WTC11 (cell line): Measurements from ENCODE around the gene ERMAP. TPM values are rescaled to one million over a fixed set of nuclear protein-coding genes. Genes with fewer than 3 reads are reported as not detected.

Experiments used
- ATAC-seq: fragments of 200-7000 bp; cut with Tn5 transposase; 2 replicates; pipeline ENCODE4 v1.10.0; 2021; ENCODE audit warnings: mild to moderate bottlenecking, moderate library complexity
- CTCF ChIA-PET: fragments of 300-600 bp; sonication (Branson Sonifier 250); formaldehyde crosslinking; loops from one replicate; lab custom pipeline; 2021; ENCODE audit warnings: antibody characterized with exemption; lab: Charles Lee
- POLR2A ChIA-PET: fragments of 350-600 bp; sonication (Branson Sonifier 250); formaldehyde crosslinking; loops from one replicate; lab custom pipeline; 2021; ENCODE audit warnings: antibody characterized with exemption; lab: Charles Lee
- DNase-seq: peaks from one replicate; pipeline ENCODE4 v3.0.0; 2021; ENCODE audit warnings: low spot score
- H3K27ac Mint-ChIP-seq: 2 replicates; pipeline ENCODE4 v1.8.0; 2021; ENCODE audit warnings: mixed read lengths
- H3K27me3 Mint-ChIP-seq: 2 replicates; pipeline ENCODE4 v1.8.0; 2021; ENCODE audit warnings: low read depth, mild to moderate bottlenecking, moderate library complexity, mixed read lengths
- H3K36me3 Mint-ChIP-seq: 2 replicates; pipeline ENCODE4 v1.8.0; 2021; ENCODE audit warnings: mixed read lengths
- H3K4me1 Mint-ChIP-seq: 2 replicates; pipeline ENCODE4 v1.8.0; 2022; ENCODE audit warnings: mixed read lengths
- H3K4me3 Mint-ChIP-seq: 2 replicates; pipeline ENCODE4 v1.8.0; 2021; ENCODE audit warnings: mild to moderate bottlenecking, moderate library complexity, mixed read lengths
- H3K9me3 Mint-ChIP-seq: 2 replicates; pipeline ENCODE4 v1.8.0; 2021; ENCODE audit warnings: mixed read lengths
- AFF4 ChIP-seq: sonication (generic); formaldehyde crosslinking; IDR thresholded peaks from 2 replicates; pipeline ENCODE4 v1.8.1; 2023; ENCODE audit warnings: mild to moderate bottlenecking, missing genetic modification reagents, borderline replicate concordance
- ATF6 ChIP-seq: sonication (generic); formaldehyde crosslinking; IDR thresholded peaks from 2 replicates; pipeline ENCODE4 v1.8.1; 2023; ENCODE audit warnings: mild to moderate bottlenecking, missing genetic modification reagents
- E2F5 ChIP-seq: sonication (generic); formaldehyde crosslinking; IDR thresholded peaks from 2 replicates; pipeline ENCODE4 v1.8.1; 2022; ENCODE audit warnings: mild to moderate bottlenecking, moderate library complexity, missing genetic modification reagents
- FOXP1 ChIP-seq: sonication (generic); formaldehyde crosslinking; IDR thresholded peaks from 2 replicates; pipeline ENCODE4 v1.8.0; 2022; ENCODE audit warnings: missing genetic modification reagents, mild to moderate bottlenecking, moderate library complexity, borderline replicate concordance
- KAT7 ChIP-seq: sonication (generic); formaldehyde crosslinking; IDR thresholded peaks from 2 replicates; pipeline ENCODE4 v1.8.1; 2023; ENCODE audit warnings: missing genetic modification reagents, mild to moderate bottlenecking, borderline replicate concordance
- ZNF138 ChIP-seq: sonication (generic); formaldehyde crosslinking; conservative IDR thresholded peaks from 2 replicates; pipeline ENCODE4 v1.8.1; 2022; ENCODE audit warnings: mild to moderate bottlenecking, moderate library complexity, missing genetic modification reagents
- ZNF232 ChIP-seq: sonication (generic); formaldehyde crosslinking; IDR thresholded peaks from 2 replicates; pipeline ENCODE4 v1.8.0; 2022; ENCODE audit warnings: mild to moderate bottlenecking, missing genetic modification reagents
- ZNF281 ChIP-seq: sonication (generic); formaldehyde crosslinking; IDR thresholded peaks from 2 replicates; pipeline ENCODE4 v1.8.0; 2023; ENCODE audit warnings: mild to moderate bottlenecking, missing genetic modification reagents
- total RNA-seq: library from RNA; stranded (reverse); gene quantifications from 3 replicates; pipeline ENCODE4 v1.2.3, GENCODE V29; 2021
- TF ChIP-seq, protein P1 (sequence below): sonication (generic); formaldehyde crosslinking; IDR thresholded peaks from 2 replicates; pipeline ENCODE4 v1.8.0; 2023; ENCODE audit warnings: missing genetic modification reagents

Gene ERMAP
- total RNA-seq, 1 experiment from 2014 or later, result 2.6 TPM

DNA sequence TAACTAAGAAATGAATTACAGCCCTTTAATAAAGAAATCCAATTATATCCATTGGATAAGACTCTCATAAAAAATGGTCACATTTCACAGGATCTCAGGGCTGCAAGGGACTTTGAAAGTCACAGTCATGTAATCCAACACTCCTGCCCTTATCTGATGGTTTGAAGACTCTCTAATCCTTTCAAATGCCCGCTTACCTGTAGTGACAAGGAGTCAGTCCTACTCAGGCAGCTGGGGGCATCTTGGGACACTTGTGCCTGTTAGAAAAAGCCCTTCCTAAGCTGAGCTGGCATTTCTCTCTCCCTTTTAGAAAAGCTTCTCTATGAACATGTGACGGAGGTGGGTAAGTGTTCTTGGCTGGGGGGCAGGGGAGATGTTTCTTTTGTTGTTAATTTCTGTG is 18.5 kb downstream of the ERMAP start:
- Mint-ChIP-seq H3K27me3 (no peaks in the 10 kb centered on the region), H3K36me3 (no peaks in the 10 kb centered on the region), H3K4me3 (no peak overlapping the region), H3K27ac (no peak overlapping the region), H3K4me1 (peaks cover 3% of the 10 kb centered on the region; the same call in 1 of the 2 replicates), H3K9me3 (no peaks in the 10 kb centered on the region)
- ChIA-PET CTCF (interaction anchor here (0.9 to 2.4 kb wide), 4 partner anchors 11 to 238 kb away, joined by 3 to 13 read pairs (median 4); partner anchors contain the start of genes P3H1 and ZNF691), POLR2A (interaction anchor here (0.8 kb wide), 1 partner anchor 16 kb away, joined by 4 read pairs; no protein-coding TSS in a partner anchor)
- ATAC-seq, result no peak
- DNase-seq, result no peak
- TF ChIP-seq ZNF281 (no peak), KAT7 (CRISPR knock-in tag) (no peak), ATF6 (CRISPR knock-in tag) (no peak), AFF4 (CRISPR knock-in tag) (no peak), ZNF232 (no peak), FOXP1 (CRISPR knock-in tag) (no peak), ZNF138 (CRISPR knock-in tag) (no peak)

GRCh38 chr1:42837709-42838108 is 20.8 kb downstream of the ERMAP start:
- no peaks in the 10 kb centered on the region for H3K27me3 Mint-ChIP-seq
- no peak for TF ChIP-seq E2F5 (CRISPR knock-in tag)
- TF ChIP-seq, protein P1, sequence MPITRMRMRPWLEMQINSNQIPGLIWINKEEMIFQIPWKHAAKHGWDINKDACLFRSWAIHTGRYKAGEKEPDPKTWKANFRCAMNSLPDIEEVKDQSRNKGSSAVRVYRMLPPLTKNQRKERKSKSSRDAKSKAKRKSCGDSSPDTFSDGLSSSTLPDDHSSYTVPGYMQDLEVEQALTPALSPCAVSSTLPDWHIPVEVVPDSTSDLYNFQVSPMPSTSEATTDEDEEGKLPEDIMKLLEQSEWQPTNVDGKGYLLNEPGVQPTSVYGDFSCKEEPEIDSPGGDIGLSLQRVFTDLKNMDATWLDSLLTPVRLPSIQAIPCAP (CRISPR knock-in tag), result no peak
- POLR2A ChIA-PET, result no interaction called here
- peaks cover 3% of the 10 kb centered on the region; the same call in 1 of the 2 replicates for H3K36me3 Mint-ChIP-seq
- CTCF ChIA-PET, result interaction anchor here (1.1 kb wide), 1 partner anchor 9 kb away, joined by 4 read pairs; the partner anchor contains the start of gene ZNF691
- ATAC-seq (no peak), DNase-seq (no peak)
- H3K4me3 Mint-ChIP-seq, result no peak overlapping the region
- no peaks in the 10 kb centered on the region for H3K9me3 Mint-ChIP-seq
- no peak overlapping the region for H3K27ac Mint-ChIP-seq
- no peaks in the 10 kb centered on the region for H3K4me1 Mint-ChIP-seq
